HG03558 (cell line): ENCODE measurements around the gene CHD3.

ENCODE experiments used
- ATAC-seq: cut with Tn5 transposase; IDR thresholded peaks from one replicate; pipeline ENCODE4 v1.9.1; 2021; ENCODE audit warnings: moderate number of reproducible peaks; ENCODE audit not compliant: unreplicated experiment; ENCODE audit errors: extremely low read depth

Gene CHD3

GRCh38 chr17:7888184-7888920 lies at the start of gene CHD3:
CHD3 (plus strand) TSS chr17:7888789; CDS start chr17:7889001, 212 bp downstream.
- ATAC-seq = no peak

- ATAC-seq = no peak
Observed at GRCh38 chr17:7839190-7839875, 49.3 kb upstream of the CHD3 start.

- ATAC-seq = no peak
Observed at GRCh38 chr17:7839876-7840261, 48.7 kb upstream of the CHD3 start.

GRCh38 chr17:7840441-7840840 lies 48.1 kb upstream of the CHD3 start:
- no peak for ATAC-seq

GRCh38 chr17:7840875-7841274 lies 47.7 kb upstream of the CHD3 start:
- ATAC-seq = no peak

GRCh38 chr17:7841396-7841914 lies 47.1 kb upstream of the CHD3 start:
- no peak for ATAC-seq

- ATAC-seq = no peak
Observed at GRCh38 chr17:7841915-7842379, 46.6 kb upstream of the CHD3 start.

GRCh38 chr17:7842380-7843256 lies 46.0 kb upstream of the CHD3 start:
- ATAC-seq = no peak

GRCh38 chr17:7843257-7843535 lies 45.4 kb upstream of the CHD3 start:
- no peak for ATAC-seq

- no peak for ATAC-seq
Observed at GRCh38 chr17:7843536-7844291, 44.9 kb upstream of the CHD3 start.

GRCh38 chr17:7844292-7845154 lies 44.1 kb upstream of the CHD3 start:
- ATAC-seq = no peak

GRCh38 chr17:7845359-7846062 lies 43.1 kb upstream of the CHD3 start:
- ATAC-seq = no peak

- ATAC-seq = no peak
Observed at GRCh38 chr17:7846063-7846735, 42.4 kb upstream of the CHD3 start.

- ATAC-seq = no peak
Observed at GRCh38 chr17:7846765-7847661, 41.6 kb upstream of the CHD3 start.

- no peak for ATAC-seq
Observed at GRCh38 chr17:7848131-7848579, 40.4 kb upstream of the CHD3 start.

GRCh38 chr17:7848739-7849129 lies 39.9 kb upstream of the CHD3 start:
- no peak for ATAC-seq

GRCh38 chr17:7849130-7849750 lies 39.3 kb upstream of the CHD3 start:
- no peak for ATAC-seq
